ENCODE measurements around the gene LGALS7B.
"Not testable (repeated sequence)": the region's sequence is repeated elsewhere in the genome, so short reads cannot be mapped to it uniquely, and the experiment has no call there.

- not testable (repeated sequence) for TF ChIP-seq CTCF (IDR thresholded peaks at IDR 0.05; ENCODE audit: insufficient read depth, low read depth, low read length); EZH2 (IDR thresholded peaks at IDR 0.05; ENCODE audit: insufficient read depth, low read length)
These were observed 18.6 kb upstream of the LGALS7B start for GRCh38 chr19:38770228-38770948.
